ENCODE results near the gene GPLD1. TPM values are rescaled to one million over a fixed set of nuclear protein-coding genes. Genes with fewer than 3 reads are reported as not detected.

Gene GPLD1
- total and polyA plus RNA-seq, 4 donors, result 0.45 to 3.8 (median 1.7) TPM

GRCh38 chr6:24484657-24485323, 4.6 kb downstream of the GPLD1 start:
- H3K4me3 ChIP-seq, result no peak overlapping the region
- H3K9ac ChIP-seq (ENCODE audit: insufficient read depth in 1 of 2, low read length in 2 of 2), result no peak overlapping the region
- 82 to 90% methylated on average over 7 of the region's 7 CpGs for WGBS, 2 donors
- ATAC-seq (ENCODE audit: insufficient read depth, low FRiP score) (no peak), DNase-seq (no peak)
- H3K4me1 ChIP-seq (ENCODE audit: control insufficient read depth in 5 of 5, insufficient read depth in 5 of 5, low read length in 5 of 5), result no peaks in the 10 kb centered on the region
- no peaks in the 10 kb centered on the region for H3K9me3 ChIP-seq (ENCODE audit: control insufficient read depth in 4 of 4, insufficient read depth in 3 of 4, low read length in 3 of 4)
- no peak overlapping the region for H3K27ac ChIP-seq (ENCODE audit: low read depth in 1 of 2, low read length in 1 of 2)
- no peaks in the 10 kb centered on the region for H3K36me3 ChIP-seq (ENCODE audit: control insufficient read depth in 4 of 4, insufficient read depth in 4 of 4, low read length in 4 of 4)
- H3K27me3 ChIP-seq (ENCODE audit: control insufficient read depth in 3 of 3, insufficient read depth in 3 of 3, low read length in 2 of 3), result no peaks in the 10 kb centered on the region
- no peak for TF ChIP-seq CTCF (IDR thresholded peaks at IDR 0.05; ENCODE audit: control extremely low read depth, extremely low read depth)

- H3K27ac ChIP-seq (ENCODE audit: low read depth in 1 of 2, low read length in 1 of 2), result no peak overlapping the region
- ATAC-seq (ENCODE audit: insufficient read depth, low FRiP score), result no peak
- H3K4me1 ChIP-seq (ENCODE audit: control insufficient read depth in 5 of 5, insufficient read depth in 5 of 5, low read length in 5 of 5), result no peaks in the 10 kb centered on the region
- no peak for TF ChIP-seq CTCF (IDR thresholded peaks at IDR 0.05; ENCODE audit: control extremely low read depth, extremely low read depth)
- no peaks in the 10 kb centered on the region for H3K36me3 ChIP-seq (ENCODE audit: control insufficient read depth in 4 of 4, insufficient read depth in 4 of 4, low read length in 4 of 4)
- 86 to 89% methylated on average over 5 of the region's 5 CpGs for WGBS, 2 donors
- no peak for DNase-seq
- no peaks in the 10 kb centered on the region for H3K27me3 ChIP-seq (ENCODE audit: control insufficient read depth in 3 of 3, insufficient read depth in 3 of 3, low read length in 2 of 3)
- no peak overlapping the region for H3K9ac ChIP-seq (ENCODE audit: insufficient read depth in 1 of 2, low read length in 2 of 2)
- no peak overlapping the region for H3K4me3 ChIP-seq
- H3K9me3 ChIP-seq (ENCODE audit: control insufficient read depth in 4 of 4, insufficient read depth in 3 of 4, low read length in 3 of 4), result no peaks in the 10 kb centered on the region
Measured at GRCh38 chr6:24481449-24481848, 7.9 kb downstream of the GPLD1 start.

- 86 to 90% methylated on average over 9 of the region's 9 CpGs for WGBS, 2 donors
- Histone ChIP-seq H3K9me3 (ENCODE audit: control insufficient read depth in 4 of 4, insufficient read depth in 3 of 4, low read length in 3 of 4) (no peaks in the 10 kb centered on the region), H3K36me3 (ENCODE audit: control insufficient read depth in 4 of 4, insufficient read depth in 4 of 4, low read length in 4 of 4) (no peaks in the 10 kb centered on the region), H3K27me3 (ENCODE audit: control insufficient read depth in 3 of 3, insufficient read depth in 3 of 3, low read length in 2 of 3) (no peaks in the 10 kb centered on the region), H3K4me1 (ENCODE audit: control insufficient read depth in 5 of 5, insufficient read depth in 5 of 5, low read length in 5 of 5) (no peaks in the 10 kb centered on the region), H3K4me3 (no peak overlapping the region), H3K27ac (ENCODE audit: low read depth in 1 of 2, low read length in 1 of 2) (no peak overlapping the region), H3K9ac (ENCODE audit: insufficient read depth in 1 of 2, low read length in 2 of 2) (no peak overlapping the region)
- DNase-seq (no peak), ATAC-seq (ENCODE audit: insufficient read depth, low FRiP score) (no peak)
- no peak for TF ChIP-seq CTCF (IDR thresholded peaks at IDR 0.05; ENCODE audit: control extremely low read depth, extremely low read depth)
Measured at GRCh38 chr6:24480705-24481104, 8.7 kb downstream of the GPLD1 start.

GRCh38 chr6:24478903-24479302, 10.5 kb downstream of the GPLD1 start:
- WGBS, 2 donors, result 77 to 85% methylated on average over 4 of the region's 4 CpGs
- Histone ChIP-seq H3K27me3 (ENCODE audit: control insufficient read depth in 3 of 3, insufficient read depth in 3 of 3, low read length in 2 of 3) (no peaks in the 10 kb centered on the region), H3K4me1 (ENCODE audit: control insufficient read depth in 5 of 5, insufficient read depth in 5 of 5, low read length in 5 of 5) (no peaks in the 10 kb centered on the region), H3K9me3 (ENCODE audit: control insufficient read depth in 4 of 4, insufficient read depth in 3 of 4, low read length in 3 of 4) (no peaks in the 10 kb centered on the region), H3K36me3 (ENCODE audit: control insufficient read depth in 4 of 4, insufficient read depth in 4 of 4, low read length in 4 of 4) (no peaks in the 10 kb centered on the region), H3K4me3 (no peak overlapping the region), H3K9ac (ENCODE audit: insufficient read depth in 1 of 2, low read length in 2 of 2) (no peak overlapping the region), H3K27ac (ENCODE audit: low read depth in 1 of 2, low read length in 1 of 2) (no peak overlapping the region)
- no peak for TF ChIP-seq CTCF (IDR thresholded peaks at IDR 0.05; ENCODE audit: control extremely low read depth, extremely low read depth)
- ATAC-seq (ENCODE audit: insufficient read depth, low FRiP score) (no peak), DNase-seq (no peak)

Measured in lung (tissue), 12 donors.